ENCODE data around the gene SHANK2.

Gene SHANK2

GRCh38 chr11:71202598-71202944, 49.8 kb downstream of the SHANK2 start:
- DNase-seq (ENCODE audit: low spot score) = no peak
